ENCODE data around the gene PHF1.

The PHF1 gene

DNA sequence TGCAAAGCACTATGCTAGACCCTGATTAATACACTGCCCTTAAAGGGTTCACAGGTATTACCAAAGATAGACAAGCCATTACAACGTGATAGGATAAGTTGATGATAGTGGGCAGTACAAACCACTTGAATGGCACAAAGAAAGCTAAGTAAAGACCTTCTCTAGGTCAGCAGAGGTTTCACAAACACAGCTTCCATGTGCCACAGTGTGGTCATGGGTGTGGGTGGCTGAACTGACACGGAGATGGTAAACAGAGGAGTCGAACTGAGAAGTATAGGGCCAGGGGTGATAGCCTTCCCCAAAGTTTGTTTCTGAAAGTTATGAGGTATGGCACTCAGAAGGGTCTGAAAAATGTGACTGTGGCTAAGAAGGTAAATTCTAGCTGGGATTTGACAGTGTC lies 47.9 kb downstream of the PHF1 start:
- no peak for DNase-seq (ENCODE audit: low spot score)

DNA sequence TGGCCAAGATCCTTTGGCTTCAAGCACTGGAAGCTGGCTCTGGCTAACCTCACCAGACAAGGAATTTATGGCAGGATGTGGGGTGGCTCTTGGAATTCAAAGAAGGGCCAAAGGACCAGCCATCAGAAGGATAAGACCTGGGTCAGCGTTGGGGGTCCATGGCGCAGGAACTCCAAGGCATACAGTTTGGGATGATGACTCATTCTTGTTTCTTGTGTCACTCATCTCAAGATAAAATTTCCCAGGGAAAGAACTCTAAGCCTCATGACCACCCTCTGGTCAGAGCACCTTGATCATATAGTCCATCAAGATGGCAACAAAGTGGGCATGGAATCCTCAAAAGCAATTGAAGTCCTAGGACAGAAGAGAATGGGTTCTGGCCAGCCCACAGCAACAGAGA lies 48.4 kb downstream of the PHF1 start:
- DNase-seq (ENCODE audit: low spot score) = no peak
